PC-3 (cell line): ENCODE measurements around the gene ATP8A1. TPM values are rescaled to one million over a fixed set of nuclear protein-coding genes. Genes with fewer than 3 reads are reported as not detected.

Experiments used
- ATAC-seq: fragments of 200-7000 bp; cut with Tn5 transposase; 2 replicates; pipeline ENCODE4 v1.9.1; 2020; ENCODE audit warnings: mild to moderate bottlenecking, moderate library complexity
- BruUV-seq: library from RNA; stranded (reverse); fragments of 400-500 nt; replicated peaks from 2 replicates; lab custom pipeline; 2021; lab: Mats Ljungman, UMichigan
- CTCF ChIA-PET: fragments of 300-600 bp; sonication (Branson Sonifier 250); formaldehyde crosslinking; loops from one replicate; lab custom pipeline; 2022; ENCODE audit warnings: antibody characterized with exemption; lab: Charles Lee
- POLR2A ChIA-PET: fragments of 300-600 bp; sonication (Branson Sonifier 250); formaldehyde crosslinking; loops from one replicate; lab custom pipeline; 2022; ENCODE audit warnings: antibody characterized with exemption; ENCODE audit not compliant: unreplicated experiment; lab: Charles Lee
- DNase-seq: peaks from one replicate; pipeline ENCODE4 v3.0.0-alpha.2; 2015
- H2AFZ ChIP-seq: fragments of 300-600 bp; sonication (generic); 2 replicates; pipeline ENCODE4 v1.6.0; 2016; ENCODE audit warnings: antibody characterized with exemption, low read length
- H3F3A ChIP-seq: fragments of 300-600 bp; sonication (generic); one replicate; pipeline ENCODE4 v1.6.0; 2017; ENCODE audit warnings: antibody characterized with exemption, low read length, control low read depth, mild to moderate bottlenecking; ENCODE audit not compliant: unreplicated experiment
- H3K27ac ChIP-seq: fragments of 300-600 bp; sonication (generic); 2 replicates; pipeline ENCODE4 v1.5.1; 2016; ENCODE audit warnings: mild to moderate bottlenecking, low read length
- H3K27me3 ChIP-seq: fragments of 300-600 bp; sonication (generic); 2 replicates; pipeline ENCODE4 v1.6.1; 2016; ENCODE audit warnings: low read length, mixed read lengths
- H3K36me3 ChIP-seq: fragments of 300-600 bp; sonication (generic); 2 replicates; pipeline ENCODE4 v1.6.1; 2016; ENCODE audit warnings: low read depth, mixed run types, low read length, mixed read lengths
- H3K4me1 ChIP-seq: fragments of 300-600 bp; sonication (generic); 2 replicates; pipeline ENCODE4 v1.5.1; 2016; ENCODE audit warnings: low read length; ENCODE audit not compliant: insufficient read depth
- H3K4me2 ChIP-seq: fragments of 300-600 bp; sonication (generic); 2 replicates; pipeline ENCODE4 v1.6.0; 2016; ENCODE audit warnings: low read length
- H3K4me3 ChIP-seq: fragments of 300-600 bp; sonication (generic); 2 replicates; pipeline ENCODE4 v1.5.1; 2016; ENCODE audit warnings: mild to moderate bottlenecking, low read length, mixed read lengths
- H3K79me2 ChIP-seq: fragments of 300-600 bp; sonication (generic); 2 replicates; pipeline ENCODE4 v1.6.1; 2017; ENCODE audit warnings: low read length, mixed read lengths
- H3K9ac ChIP-seq: fragments of 300-600 bp; sonication (generic); 2 replicates; pipeline ENCODE4 v1.6.0; 2016; ENCODE audit warnings: mild to moderate bottlenecking, low read length
- H3K9me2 ChIP-seq: fragments of 300-600 bp; sonication (generic); replicated peaks from 2 replicates; pipeline ENCODE4 v1.6.1; 2016; ENCODE audit warnings: mixed run types, low read length, mixed read lengths
- H3K9me3 ChIP-seq: fragments of 300-600 bp; sonication (generic); 2 replicates; pipeline ENCODE4 v1.6.1; 2016; ENCODE audit warnings: low read length, mixed read lengths
- H4K20me1 ChIP-seq: fragments of 300-600 bp; sonication (generic); 2 replicates; pipeline ENCODE4 v1.6.1; 2016; ENCODE audit warnings: low read length, mixed read lengths
- EZH2 ChIP-seq: fragments of 300-600 bp; sonication (generic); IDR thresholded peaks from one replicate; pipeline ENCODE4 v1.6.1; 2017; ENCODE audit warnings: antibody characterized with exemption, mild to moderate bottlenecking, low read length; ENCODE audit not compliant: unreplicated experiment
- EZH2phosphoT487 ChIP-seq: fragments of 300-600 bp; sonication (generic); IDR thresholded peaks from 2 replicates; pipeline ENCODE4 v1.6.1; 2018; ENCODE audit warnings: mild to moderate bottlenecking, antibody characterized with exemption, low read length, borderline replicate concordance
- intact Hi-C: fragments of 100-400 bp; cut with micrococcal nuclease; formaldehyde crosslinking; loops from 2 replicates; pipeline ENCODE4 v1.9.0; 2023
- total RNA-seq: library from RNA; depleted of rRNA; stranded (reverse); fragments of >200 nt; gene quantifications from 2 replicates; pipeline ENCODE4 v1.2.3, GENCODE V29; 2014
- TF ChIP-seq, protein P1 (sequence below): fragments of 300-600 bp; sonication (generic); conservative IDR thresholded peaks from 2 replicates; pipeline ENCODE4 v1.5.1; 2017; ENCODE audit warnings: antibody characterized with exemption, low read depth, mild to moderate bottlenecking, low read length

ATP8A1 gene
- total RNA-seq, 1 experiment from 2014 or later, result 3.9 TPM

DNA sequence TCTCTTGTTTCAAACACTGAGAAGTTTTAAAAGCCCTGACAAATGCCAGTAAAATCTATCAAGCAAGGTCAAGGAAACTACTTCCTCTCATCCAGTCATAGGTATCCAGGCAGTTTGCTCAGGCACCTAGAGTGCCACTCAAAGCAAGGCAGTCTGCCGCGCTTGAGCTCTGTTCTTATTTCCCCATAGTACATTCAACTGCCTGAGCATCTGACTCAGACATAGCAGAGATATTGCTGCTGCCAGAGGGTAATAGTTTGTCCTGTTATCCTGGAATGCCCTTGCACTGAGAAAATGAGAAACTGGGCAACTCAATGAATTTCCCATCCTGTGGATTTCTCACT, 16.1 kb upstream of the ATP8A1 start:
- ATAC-seq, result no peak
- no peaks in the 10 kb centered on the region for H3K9me2 ChIP-seq
- H3K27me3 ChIP-seq, result peaks cover 7% of the 10 kb centered on the region; the same call in 1 of the 2 replicates
- no peak for DNase-seq
- H3K4me1 ChIP-seq, result no peaks in the 10 kb centered on the region
- POLR2A ChIA-PET, result no interaction called here
- H3K27ac ChIP-seq, result no peak overlapping the region
- H3K9ac ChIP-seq, result no peak overlapping the region
- CTCF ChIA-PET, result no interaction called here
- H3K9me3 ChIP-seq, result no peaks in the 10 kb centered on the region
- no peaks in the 10 kb centered on the region for H3K79me2 ChIP-seq
- no peak overlapping the region for H2AFZ ChIP-seq
- BruUV-seq, result no TSS peak
- no peaks in the 10 kb centered on the region for H3K36me3 ChIP-seq
- no peaks in the 10 kb centered on the region for H3F3A ChIP-seq
- H3K4me2 ChIP-seq, result no peak overlapping the region
- intact Hi-C loops, result no loop called here
- no peak overlapping the region for H3K4me3 ChIP-seq
- no peaks in the 10 kb centered on the region for H4K20me1 ChIP-seq
- TF ChIP-seq EZH2 (no peak), EZH2phosphoT487 (no peak)
- TF ChIP-seq, protein P1, sequence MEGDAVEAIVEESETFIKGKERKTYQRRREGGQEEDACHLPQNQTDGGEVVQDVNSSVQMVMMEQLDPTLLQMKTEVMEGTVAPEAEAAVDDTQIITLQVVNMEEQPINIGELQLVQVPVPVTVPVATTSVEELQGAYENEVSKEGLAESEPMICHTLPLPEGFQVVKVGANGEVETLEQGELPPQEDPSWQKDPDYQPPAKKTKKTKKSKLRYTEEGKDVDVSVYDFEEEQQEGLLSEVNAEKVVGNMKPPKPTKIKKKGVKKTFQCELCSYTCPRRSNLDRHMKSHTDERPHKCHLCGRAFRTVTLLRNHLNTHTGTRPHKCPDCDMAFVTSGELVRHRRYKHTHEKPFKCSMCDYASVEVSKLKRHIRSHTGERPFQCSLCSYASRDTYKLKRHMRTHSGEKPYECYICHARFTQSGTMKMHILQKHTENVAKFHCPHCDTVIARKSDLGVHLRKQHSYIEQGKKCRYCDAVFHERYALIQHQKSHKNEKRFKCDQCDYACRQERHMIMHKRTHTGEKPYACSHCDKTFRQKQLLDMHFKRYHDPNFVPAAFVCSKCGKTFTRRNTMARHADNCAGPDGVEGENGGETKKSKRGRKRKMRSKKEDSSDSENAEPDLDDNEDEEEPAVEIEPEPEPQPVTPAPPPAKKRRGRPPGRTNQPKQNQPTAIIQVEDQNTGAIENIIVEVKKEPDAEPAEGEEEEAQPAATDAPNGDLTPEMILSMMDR, result no peak

DNA sequence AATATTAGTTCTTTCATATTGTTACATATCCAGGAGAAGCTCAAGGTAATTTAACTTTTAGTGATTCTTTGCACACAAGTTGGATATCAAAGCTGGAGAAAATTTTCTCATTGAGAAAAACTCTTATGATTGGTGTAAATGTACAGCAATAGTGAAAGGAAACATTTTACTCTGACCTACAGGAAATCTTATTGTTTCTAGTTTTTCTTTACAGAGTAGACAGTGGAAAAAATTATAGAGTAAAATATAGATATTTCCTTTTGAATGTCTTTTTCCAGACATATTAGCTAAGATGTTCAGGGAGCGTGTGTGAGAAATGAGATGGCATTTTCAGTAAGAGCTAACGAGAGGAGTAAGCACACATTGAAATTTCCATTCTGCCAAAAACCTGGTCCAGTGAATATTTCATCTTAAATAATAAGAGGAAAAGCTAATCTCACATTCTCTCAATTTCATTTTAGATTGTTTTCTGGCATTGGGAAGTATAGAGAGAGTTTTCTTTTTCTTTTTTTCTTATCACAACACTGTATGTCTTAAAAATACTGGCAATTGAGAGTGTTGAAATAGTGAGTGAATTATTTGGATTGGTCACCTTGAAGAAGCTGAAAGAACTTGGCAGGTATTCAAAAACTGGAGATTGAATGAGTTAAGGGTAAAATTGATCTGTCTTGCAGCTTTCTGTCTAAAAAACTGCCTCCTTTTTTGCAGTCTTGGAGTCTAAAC, 15.6 kb upstream of the ATP8A1 start:
- CTCF ChIA-PET, result no interaction called here
- Histone ChIP-seq H3K4me3 (no peak overlapping the region), H3K27me3 (peaks cover 9% of the 10 kb centered on the region; the same call in 1 of the 2 replicates), H3F3A (no peaks in the 10 kb centered on the region), H3K9me3 (no peaks in the 10 kb centered on the region), H3K27ac (no peak overlapping the region), H3K9ac (no peak overlapping the region), H3K4me1 (no peaks in the 10 kb centered on the region), H2AFZ (no peak overlapping the region), H3K79me2 (no peaks in the 10 kb centered on the region), H3K4me2 (no peak overlapping the region), H3K36me3 (no peaks in the 10 kb centered on the region), H4K20me1 (no peaks in the 10 kb centered on the region), H3K9me2 (no peaks in the 10 kb centered on the region)
- TF ChIP-seq EZH2 (no peak), EZH2phosphoT487 (no peak)
- TF ChIP-seq, protein P1, result no peak
- intact Hi-C loops, result no loop called here
- no peak for ATAC-seq
- POLR2A ChIA-PET, result no interaction called here
- DNase-seq, result no peak
- no TSS peak for BruUV-seq

DNA sequence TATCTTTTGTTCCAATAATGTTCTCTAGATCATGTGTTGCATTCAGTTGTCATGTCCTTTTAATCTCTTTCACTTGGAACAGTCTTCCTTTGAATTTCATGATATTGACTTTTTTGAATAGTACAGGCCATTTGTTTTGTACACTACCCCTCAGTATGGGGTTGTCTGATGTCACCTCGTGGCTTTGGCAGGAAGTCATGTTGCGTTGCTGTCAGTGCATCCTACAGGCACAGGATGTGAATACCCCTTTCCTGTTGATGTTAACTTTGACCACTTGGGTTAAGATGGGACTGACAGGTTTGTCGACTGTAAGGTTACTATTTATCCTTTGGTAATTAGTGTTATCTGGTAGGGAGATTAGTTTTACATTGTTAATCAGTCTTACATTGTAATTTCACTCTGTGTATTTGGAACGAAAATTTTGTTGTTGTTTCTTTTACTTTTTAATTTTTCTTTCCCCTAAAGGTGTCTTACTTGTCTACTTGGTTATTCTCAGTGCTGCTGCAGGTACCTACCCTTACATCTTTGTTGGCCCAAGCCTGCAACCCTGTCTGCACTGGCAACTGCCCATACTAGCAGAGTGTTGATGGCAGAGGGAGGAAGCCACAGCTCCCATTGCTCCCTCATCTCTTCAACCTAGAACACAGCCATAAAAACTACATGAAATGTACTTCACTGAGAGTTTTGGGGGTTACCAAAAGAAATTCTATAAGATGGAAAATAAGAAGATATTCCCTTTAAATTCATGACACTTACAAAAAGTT, 14.7 kb upstream of the ATP8A1 start:
- Histone ChIP-seq H3K4me3 (no peak overlapping the region), H3K27ac (no peak overlapping the region), H3F3A (no peaks in the 10 kb centered on the region), H4K20me1 (no peaks in the 10 kb centered on the region), H3K79me2 (no peaks in the 10 kb centered on the region), H3K27me3 (peaks cover 17% of the 10 kb centered on the region), H3K9me3 (no peaks in the 10 kb centered on the region), H2AFZ (no peak overlapping the region), H3K9me2 (no peaks in the 10 kb centered on the region), H3K4me2 (no peak overlapping the region), H3K36me3 (no peaks in the 10 kb centered on the region), H3K9ac (no peak overlapping the region), H3K4me1 (no peaks in the 10 kb centered on the region)
- ChIA-PET CTCF (no interaction called here), POLR2A (no interaction called here)
- intact Hi-C loops, result no loop called here
- no TSS peak for BruUV-seq
- DNase-seq, result no peak
- TF ChIP-seq, protein P1, result no peak
- no peak for ATAC-seq
